Left ventricle myocardium inferior (tissue), 1 donor: ENCODE measurements around the gene CACNB3. TPM values are rescaled to one million over a fixed set of nuclear protein-coding genes. Genes with fewer than 3 reads are reported as not detected.

Source experiments
- DNase-seq: peaks from one replicate; pipeline ENCODE4 v3.0.0-alpha.2; 2020
- H3K27ac ChIP-seq: fragments of 200-600 bp; replicated peaks from 2 replicates; pipeline ENCODE4 v1.8.0; 2021
- H3K27me3 ChIP-seq: fragments of 200-600 bp; 2 replicates; pipeline ENCODE4 v1.8.0; 2021; ENCODE audit warnings: low read depth
- H3K36me3 ChIP-seq: fragments of 200-600 bp; 2 replicates; pipeline ENCODE4 v1.8.0; 2021
- H3K4me1 ChIP-seq: fragments of 200-600 bp; 2 replicates; pipeline ENCODE4 v1.8.0; 2021
- H3K4me3 ChIP-seq: fragments of 200-600 bp; 2 replicates; pipeline ENCODE4 v1.8.0; 2021; ENCODE audit warnings: mild to moderate bottlenecking, moderate library complexity
- H3K9me3 ChIP-seq: fragments of 200-600 bp; replicated peaks from 2 replicates; pipeline ENCODE4 v1.8.0; 2021
- intact Hi-C: fragments of 100-400 bp; cut with micrococcal nuclease; formaldehyde crosslinking; loops from one replicate; pipeline ENCODE4 v1.11.0; 2022
- total RNA-seq: library from RNA; stranded (reverse); fragmentation: NEBNext Ultra II Directional; extraction: Animal tissue kit (Norgen Biotek cat#: 25700); gene quantifications from one replicate; pipeline ENCODE4 v1.2.1, GENCODE V29; 2021
- TF ChIP-seq, protein P1 (sequence below): fragments of 200-600 bp; IDR thresholded peaks from 2 replicates; pipeline ENCODE4 v1.8.0; 2021; ENCODE audit warnings: antibody characterized with exemption, mild to moderate bottlenecking, borderline replicate concordance
- donor health status: DM: no; HTN: yes; CAD: no; lungs with severe emphysema.

The CACNB3 gene
- total RNA-seq, 1 donor from 2014 or later, result 4.8 TPM

GRCh38 chr12:48822711-48823110 lies 4.4 kb downstream of the CACNB3 start:
- Histone ChIP-seq H3K36me3 (peaks cover 12% of the 10 kb centered on the region), H3K4me1 (peaks cover 18% of the 10 kb centered on the region), H3K27me3 (no peaks in the 10 kb centered on the region), H3K27ac (no peak overlapping the region), H3K4me3 (no peak overlapping the region), H3K9me3 (no peaks in the 10 kb centered on the region)
- no peak for DNase-seq
- TF ChIP-seq, protein P1, sequence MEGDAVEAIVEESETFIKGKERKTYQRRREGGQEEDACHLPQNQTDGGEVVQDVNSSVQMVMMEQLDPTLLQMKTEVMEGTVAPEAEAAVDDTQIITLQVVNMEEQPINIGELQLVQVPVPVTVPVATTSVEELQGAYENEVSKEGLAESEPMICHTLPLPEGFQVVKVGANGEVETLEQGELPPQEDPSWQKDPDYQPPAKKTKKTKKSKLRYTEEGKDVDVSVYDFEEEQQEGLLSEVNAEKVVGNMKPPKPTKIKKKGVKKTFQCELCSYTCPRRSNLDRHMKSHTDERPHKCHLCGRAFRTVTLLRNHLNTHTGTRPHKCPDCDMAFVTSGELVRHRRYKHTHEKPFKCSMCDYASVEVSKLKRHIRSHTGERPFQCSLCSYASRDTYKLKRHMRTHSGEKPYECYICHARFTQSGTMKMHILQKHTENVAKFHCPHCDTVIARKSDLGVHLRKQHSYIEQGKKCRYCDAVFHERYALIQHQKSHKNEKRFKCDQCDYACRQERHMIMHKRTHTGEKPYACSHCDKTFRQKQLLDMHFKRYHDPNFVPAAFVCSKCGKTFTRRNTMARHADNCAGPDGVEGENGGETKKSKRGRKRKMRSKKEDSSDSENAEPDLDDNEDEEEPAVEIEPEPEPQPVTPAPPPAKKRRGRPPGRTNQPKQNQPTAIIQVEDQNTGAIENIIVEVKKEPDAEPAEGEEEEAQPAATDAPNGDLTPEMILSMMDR, result no peak
- intact Hi-C loops, result no loop called here

DNA sequence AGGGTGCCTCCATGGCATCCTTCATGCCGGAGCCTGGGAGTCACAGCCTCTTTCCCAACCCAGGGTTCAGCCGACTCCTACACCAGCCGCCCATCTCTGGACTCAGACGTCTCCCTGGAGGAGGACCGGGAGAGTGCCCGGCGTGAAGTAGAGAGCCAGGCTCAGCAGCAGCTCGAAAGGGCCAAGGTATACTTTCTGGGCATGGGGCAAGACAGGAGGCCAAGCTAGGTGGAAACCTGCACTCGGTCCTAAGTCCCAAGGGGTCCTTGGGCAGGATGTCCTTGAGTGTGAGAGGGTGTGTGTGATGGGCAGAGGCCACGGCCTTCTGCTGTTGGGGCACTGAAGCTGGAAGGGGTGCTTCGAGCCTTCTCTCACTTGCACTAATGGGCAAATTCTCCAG lies 5.0 kb downstream of the CACNB3 start:
- Histone ChIP-seq H3K4me1 (peaks cover 13% of the 10 kb centered on the region), H3K9me3 (no peaks in the 10 kb centered on the region), H3K27ac (no peak overlapping the region), H3K4me3 (no peak overlapping the region), H3K27me3 (no peaks in the 10 kb centered on the region), H3K36me3 (peaks cover 16% of the 10 kb centered on the region)
- TF ChIP-seq, protein P1, result no peak
- DNase-seq, result no peak
- intact Hi-C loops, result no loop called here

- intact Hi-C loops, result no loop called here
- H3K4me1 ChIP-seq, result peaks cover 4% of the 10 kb centered on the region
- H3K27ac ChIP-seq, result no peak overlapping the region
- no peaks in the 10 kb centered on the region for H3K9me3 ChIP-seq
- no peak for DNase-seq
- H3K4me3 ChIP-seq, result no peak overlapping the region
- H3K27me3 ChIP-seq, result no peaks in the 10 kb centered on the region
- H3K36me3 ChIP-seq, result peaks cover 21% of the 10 kb centered on the region
- TF ChIP-seq, protein P1, result no peak
Measured at GRCh38 chr12:48824112-48824511, 5.8 kb downstream of the CACNB3 start.

- TF ChIP-seq, protein P1, result no peak
- intact Hi-C loops, result no loop called here
- Histone ChIP-seq H3K4me1 (no peaks in the 10 kb centered on the region), H3K9me3 (no peaks in the 10 kb centered on the region), H3K27me3 (no peaks in the 10 kb centered on the region), H3K4me3 (no peak overlapping the region), H3K36me3 (peaks cover 29% of the 10 kb centered on the region), H3K27ac (no peak overlapping the region)
- DNase-seq, result no peak
Measured at GRCh38 chr12:48824905-48825304, 6.6 kb downstream of the CACNB3 start.

- Histone ChIP-seq H3K36me3 (peaks cover 44% of the 10 kb centered on the region), H3K27ac (no peak overlapping the region), H3K4me3 (no peak overlapping the region), H3K27me3 (no peaks in the 10 kb centered on the region), H3K4me1 (no peaks in the 10 kb centered on the region), H3K9me3 (no peaks in the 10 kb centered on the region)
- intact Hi-C loops, result no loop called here
- no peak for DNase-seq
- TF ChIP-seq, protein P1, result no peak
Measured at GRCh38 chr12:48826209-48826855, 8.0 kb downstream of the CACNB3 start.
